Kidney epithelial cell (primary cell): Measurements from ENCODE around the gene AGK. TPM values are rescaled to one million over a fixed set of nuclear protein-coding genes. Genes with fewer than 3 reads are reported as not detected.
"Not testable (repeated sequence)": the region's sequence is repeated elsewhere in the genome, so short reads cannot be mapped to it uniquely, and the experiment has no call there.

Experiments used
- DNase-seq: peaks from one replicate; pipeline ENCODE4 v3.0.0-alpha.2; 2010; ENCODE audit warnings: low read depth
- H3K27me3 ChIP-seq: 2 replicates; pipeline ENCODE4 v1.6.0; 2011; ENCODE audit warnings: low read length; ENCODE audit not compliant: control insufficient read depth, insufficient read depth
- H3K36me3 ChIP-seq: 2 replicates; pipeline ENCODE4 v1.5.1; 2011; ENCODE audit warnings: low read length; ENCODE audit not compliant: control insufficient read depth, insufficient read depth
- H3K4me3 ChIP-seq: 2 replicates; pipeline ENCODE4 v1.5.1; 2011; ENCODE audit warnings: low read depth, mild to moderate bottlenecking, control low read depth, low read length
- total RNA-seq: library from RNA; depleted of rRNA; stranded (reverse); fragments of >200 nt; gene quantifications from 2 replicates; pipeline ENCODE4 v1.2.3, GENCODE V29; 2015
- TF ChIP-seq, protein P1 (sequence below): IDR thresholded peaks from 2 replicates; pipeline ENCODE4 v1.5.1; 2011; ENCODE audit warnings: mild to moderate bottlenecking, moderate library complexity, low read length, control low read depth, inconsistent platforms; ENCODE audit not compliant: insufficient read depth, poor library complexity, severe bottlenecking

Gene AGK
- total RNA-seq, 1 donor from 2014 or later: 35.3 TPM

DNA sequence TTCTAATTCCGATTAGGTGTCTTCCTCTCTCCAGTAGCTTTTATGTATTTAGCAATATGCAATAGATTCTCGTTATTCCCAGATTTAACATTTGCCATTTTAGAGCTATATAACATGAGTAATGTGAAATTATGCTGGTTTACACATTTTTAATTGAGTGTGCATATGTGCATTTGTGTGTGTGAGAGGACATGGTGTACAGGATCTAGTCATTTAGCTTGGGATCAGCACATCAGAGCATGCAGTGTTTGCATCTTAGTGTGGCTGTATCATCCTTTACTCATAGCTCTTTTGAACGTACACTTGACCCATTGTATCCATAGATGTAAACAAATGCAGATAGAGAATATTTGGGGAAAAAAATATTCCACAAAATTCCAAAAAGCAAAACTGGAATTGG lies 84.8 kb downstream of the AGK start:
- no peaks in the 10 kb centered on the region for H3K36me3 ChIP-seq

DNA sequence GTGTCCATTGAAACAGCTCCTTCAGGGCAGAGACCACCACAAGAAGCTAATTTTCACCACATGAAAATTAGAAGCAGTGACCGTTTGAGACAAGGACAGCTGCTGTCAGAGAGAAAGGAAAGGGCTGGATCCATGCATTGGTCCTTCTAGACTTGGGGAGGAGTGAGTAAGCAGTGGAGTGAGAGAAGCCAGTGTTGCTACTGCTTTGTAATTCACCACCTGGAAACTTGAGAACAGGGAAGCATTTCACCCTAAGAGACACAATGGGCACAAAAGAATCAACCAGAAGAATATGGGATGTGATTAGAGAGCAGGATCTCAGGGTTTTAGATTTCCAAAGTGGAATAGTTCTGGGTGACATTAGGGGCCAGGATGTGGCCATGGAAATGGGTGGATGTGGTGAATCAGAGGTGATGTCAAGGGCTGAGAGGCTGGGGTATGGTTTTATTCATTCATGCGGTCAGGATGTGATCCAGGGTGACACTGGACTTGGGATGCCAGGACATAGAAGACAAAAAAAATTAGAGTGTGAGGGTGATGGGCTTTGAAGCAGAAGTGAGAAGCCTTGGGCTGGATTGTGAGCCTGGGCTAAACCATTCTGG lies 89.1 kb downstream of the AGK start:
- no peaks in the 10 kb centered on the region for H3K36me3 ChIP-seq

More for the DNA sequence above, 84.8 kb downstream of the AGK start:
- Histone ChIP-seq H3K4me3 (no peak overlapping the region), H3K27me3 (no peaks in the 10 kb centered on the region)
- TF ChIP-seq, protein P1, sequence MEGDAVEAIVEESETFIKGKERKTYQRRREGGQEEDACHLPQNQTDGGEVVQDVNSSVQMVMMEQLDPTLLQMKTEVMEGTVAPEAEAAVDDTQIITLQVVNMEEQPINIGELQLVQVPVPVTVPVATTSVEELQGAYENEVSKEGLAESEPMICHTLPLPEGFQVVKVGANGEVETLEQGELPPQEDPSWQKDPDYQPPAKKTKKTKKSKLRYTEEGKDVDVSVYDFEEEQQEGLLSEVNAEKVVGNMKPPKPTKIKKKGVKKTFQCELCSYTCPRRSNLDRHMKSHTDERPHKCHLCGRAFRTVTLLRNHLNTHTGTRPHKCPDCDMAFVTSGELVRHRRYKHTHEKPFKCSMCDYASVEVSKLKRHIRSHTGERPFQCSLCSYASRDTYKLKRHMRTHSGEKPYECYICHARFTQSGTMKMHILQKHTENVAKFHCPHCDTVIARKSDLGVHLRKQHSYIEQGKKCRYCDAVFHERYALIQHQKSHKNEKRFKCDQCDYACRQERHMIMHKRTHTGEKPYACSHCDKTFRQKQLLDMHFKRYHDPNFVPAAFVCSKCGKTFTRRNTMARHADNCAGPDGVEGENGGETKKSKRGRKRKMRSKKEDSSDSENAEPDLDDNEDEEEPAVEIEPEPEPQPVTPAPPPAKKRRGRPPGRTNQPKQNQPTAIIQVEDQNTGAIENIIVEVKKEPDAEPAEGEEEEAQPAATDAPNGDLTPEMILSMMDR: no peak
- DNase-seq: no peak

GRCh38 chr7:141641876-141642275 lies 90.7 kb downstream of the AGK start:
- DNase-seq: no peak
- Histone ChIP-seq H3K36me3 (no peaks in the 10 kb centered on the region), H3K27me3 (no peaks in the 10 kb centered on the region), H3K4me3 (no peak overlapping the region)
- TF ChIP-seq, protein P1: no peak

More for the DNA sequence above, 89.1 kb downstream of the AGK start:
- TF ChIP-seq, protein P1: no peak
- Histone ChIP-seq H3K27me3 (no peaks in the 10 kb centered on the region), H3K4me3 (no peak overlapping the region)
- no peak for DNase-seq

- H3K36me3 ChIP-seq: no peaks in the 10 kb centered on the region
- no peak for DNase-seq
- no peaks in the 10 kb centered on the region for H3K27me3 ChIP-seq
- H3K4me3 ChIP-seq: no peak overlapping the region
- TF ChIP-seq, protein P1: no peak
Observed at GRCh38 chr7:141645188-141645587, 94.0 kb downstream of the AGK start.

DNA sequence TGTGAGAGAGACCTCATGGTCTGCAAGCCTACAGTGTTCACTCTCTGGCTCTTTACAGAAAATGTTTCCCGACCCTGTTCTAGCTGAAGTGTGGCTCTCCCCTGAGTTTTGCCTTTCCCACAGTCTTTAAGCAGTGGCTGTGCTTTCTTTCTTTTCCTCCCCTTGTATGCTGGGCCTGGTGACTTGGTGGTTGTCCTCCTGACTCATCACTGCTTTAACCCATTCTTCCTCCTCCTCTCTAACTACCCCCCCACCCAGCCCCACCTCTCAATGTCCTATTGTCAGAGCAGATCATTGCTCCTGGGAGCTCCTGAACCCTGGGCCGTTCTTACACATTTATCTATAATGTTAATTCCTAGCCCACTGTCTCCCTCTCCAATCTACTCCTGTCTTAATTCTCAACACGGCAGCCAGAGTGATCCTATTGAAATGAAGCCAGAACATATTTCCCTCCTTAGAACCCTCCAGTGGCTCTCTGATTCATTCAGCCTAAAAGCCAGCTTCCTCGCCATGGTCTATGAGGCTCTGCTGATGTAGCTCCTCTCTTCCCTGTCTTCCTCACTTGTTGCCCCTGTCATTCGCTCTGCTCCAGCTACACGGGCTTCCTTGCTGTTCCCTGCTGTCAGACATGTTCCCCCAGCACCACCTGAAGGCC lies 95.7 kb downstream of the AGK start:
- no peaks in the 10 kb centered on the region for H3K27me3 ChIP-seq

GRCh38 chr7:141647701-141648100 lies 96.5 kb downstream of the AGK start:
- H3K4me3 ChIP-seq, DNase-seq, H3K27me3 ChIP-seq, H3K36me3 ChIP-seq: not testable (repeated sequence)

More for the DNA sequence above, 95.7 kb downstream of the AGK start:
- Histone ChIP-seq H3K36me3 (no peaks in the 10 kb centered on the region), H3K4me3 (no peak overlapping the region)
- TF ChIP-seq, protein P1: no peak
- DNase-seq: no peak
